Stomach (tissue), 4 donors: ENCODE measurements around the gene RPL37A.

Experiments
- CTCF ChIP-seq, 7 experiments: fragments of 450-650 bp in 4 of 7; fragments of 200-600 bp in 3 of 7; sonication (generic) in 3 of 7; IDR thresholded peaks; one replicate each; pipeline ENCODE4 v1.5.1; 2016 to 2019; ENCODE audit warnings: antibody characterized with exemption in 7 of 7, control low read depth in 2 of 7, mild to moderate bottlenecking in 1 of 7
- POLR2A ChIP-seq, 4 donors: fragments of 450-650 bp; IDR thresholded peaks; one replicate each; pipeline ENCODE4 v1.6.1; 2016; ENCODE audit warnings: antibody characterized with exemption in 4 of 4, control low read depth in 2 of 4, mild to moderate bottlenecking in 1 of 4, moderate library complexity in 1 of 4
- POLR2AphosphoS5 ChIP-seq, 3 donors: sonication (generic); formaldehyde crosslinking; IDR thresholded peaks; one replicate each; pipeline ENCODE4 v1.6.1; 2016; ENCODE audit warnings: antibody characterized with exemption in 3 of 3

GRCh38 chr2:216535454-216535995, 36.9 kb downstream of the RPL37A start:
- TF ChIP-seq CTCF (IDR thresholded peaks at IDR 0.05) (no peak), POLR2A (IDR thresholded peaks at IDR 0.05) (no peak), POLR2AphosphoS5 (IDR thresholded peaks at IDR 0.05) (peak; percentile 35 to 80 (median 39))
